GM19397 (cell line): ENCODE results near the gene ZNF556.
"Not testable (repeated sequence)": the region's sequence is repeated elsewhere in the genome, so short reads cannot be mapped to it uniquely, and the experiment has no call there.

Source experiments
- ATAC-seq: cut with Tn5 transposase; IDR thresholded peaks from one replicate; pipeline ENCODE4 v1.9.1; 2021; ENCODE audit warnings: mild to moderate bottlenecking, moderate library complexity; ENCODE audit not compliant: unreplicated experiment

The ZNF556 gene

GRCh38 chr19:2903326-2903725 lies 36.2 kb downstream of the ZNF556 start:
- not testable (repeated sequence) for ATAC-seq

- ATAC-seq, result no peak
Measured at GRCh38 chr19:2905918-2906519, 38.9 kb downstream of the ZNF556 start.

GRCh38 chr19:2906631-2907195 lies 39.6 kb downstream of the ZNF556 start:
- ATAC-seq, result no peak

- ATAC-seq, result no peak
Measured at GRCh38 chr19:2912306-2912705, 45.2 kb downstream of the ZNF556 start.

- ATAC-seq, result no peak
Measured at GRCh38 chr19:2917275-2918184, 50.4 kb downstream of the ZNF556 start.

DNA sequence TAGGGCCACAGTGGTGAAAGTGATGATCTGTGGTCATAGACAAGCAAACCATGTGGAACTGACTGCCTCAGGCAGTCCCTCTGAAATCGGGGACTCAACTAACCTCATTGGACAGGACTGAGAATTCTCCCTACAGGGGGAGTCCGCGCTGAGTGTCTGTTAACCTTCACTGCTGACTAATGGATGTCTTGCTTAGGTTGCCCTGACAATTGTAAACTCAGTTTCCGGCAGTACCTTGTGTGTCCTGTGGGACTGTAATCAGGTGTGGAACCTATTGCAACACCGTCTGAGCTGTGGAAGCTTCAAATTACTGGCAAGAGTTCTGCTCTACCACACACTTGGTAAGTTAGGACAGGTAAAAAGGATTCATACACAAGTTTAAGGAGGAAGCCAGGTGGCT lies 55.9 kb downstream of the ZNF556 start:
- no peak for ATAC-seq

DNA sequence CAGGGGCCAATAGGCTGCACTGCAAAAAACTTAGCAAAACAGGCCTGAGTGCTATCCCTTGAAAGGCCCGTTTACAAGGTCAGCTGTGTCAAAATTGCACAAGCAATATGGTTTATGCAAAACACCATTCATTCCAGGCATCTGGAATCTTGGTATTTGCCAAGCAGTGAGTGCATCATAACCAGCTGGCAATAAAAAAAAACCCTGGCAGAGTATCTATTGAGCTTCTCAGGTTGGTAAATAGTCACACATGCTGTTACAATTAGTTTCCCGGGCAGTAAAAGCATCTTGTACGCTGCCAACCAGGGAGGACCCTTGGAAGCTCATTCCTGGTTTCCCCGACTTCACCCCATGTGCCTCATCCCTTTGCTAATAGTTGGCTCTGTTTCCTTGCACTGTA lies 56.4 kb downstream of the ZNF556 start:
- no peak for ATAC-seq

GRCh38 chr19:2926341-2927031 lies 59.4 kb downstream of the ZNF556 start:
- ATAC-seq, result no peak

DNA sequence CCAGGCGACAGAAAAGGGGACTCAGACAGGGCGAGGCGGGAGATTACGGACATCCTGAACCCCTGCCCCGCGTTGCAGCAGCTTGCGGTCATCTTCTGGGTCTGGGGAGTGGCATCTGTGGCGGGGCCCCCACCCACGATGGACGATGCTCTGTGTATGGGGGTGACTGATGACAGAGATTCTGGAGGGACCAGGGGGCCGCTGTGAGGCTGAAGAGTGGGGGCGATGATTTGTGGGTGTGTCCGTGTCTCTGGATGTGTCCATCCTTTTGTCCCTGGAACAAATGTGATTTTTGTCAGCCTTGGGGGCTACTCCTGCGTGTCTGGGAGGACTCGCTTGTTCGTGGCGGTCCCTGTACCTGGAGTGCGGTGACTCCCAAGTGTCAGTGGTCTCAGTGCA lies 59.9 kb downstream of the ZNF556 start:
- ATAC-seq, result no peak
